Fibroblast of mammary gland (primary cell): ENCODE measurements around the gene NAV3.
A peak's percentile ranks its signal among the peaks of the same experiment; 100 is the strongest.

ENCODE experiments used
- DNase-seq: peaks from one replicate; pipeline ENCODE4 v3.0.0-alpha.2; 2010; ENCODE audit warnings: low read depth
- H3K4me3 ChIP-seq: 2 replicates; pipeline ENCODE4 v1.5.1; 2011; ENCODE audit warnings: low read depth, mild to moderate bottlenecking, low read length, moderate library complexity; ENCODE audit not compliant: control insufficient read depth
- CTCF ChIP-seq: conservative IDR thresholded peaks from 2 replicates; pipeline ENCODE4 v1.5.1; 2011; ENCODE audit warnings: low read depth, low read length, inconsistent platforms; ENCODE audit not compliant: control insufficient read depth, insufficient read depth

The NAV3 gene

GRCh38 chr12:77973579-77973978, 142.9 kb downstream of the NAV3 start:
- peak; percentile 27 for DNase-seq
- no peak for TF ChIP-seq CTCF
- H3K4me3 ChIP-seq = no peak overlapping the region

GRCh38 chr12:77974645-77975044, 144.0 kb downstream of the NAV3 start:
- H3K4me3 ChIP-seq = no peak overlapping the region
- TF ChIP-seq CTCF = no peak
- DNase-seq = no peak

GRCh38 chr12:77979597-77980250, 149.0 kb downstream of the NAV3 start:
- no peak overlapping the region for H3K4me3 ChIP-seq
- DNase-seq = peak; percentile 24
- no peak for TF ChIP-seq CTCF

GRCh38 chr12:77980782-77981181, 150.1 kb downstream of the NAV3 start:
- peak; percentile 44 for DNase-seq
- TF ChIP-seq CTCF = no peak
- no peak overlapping the region for H3K4me3 ChIP-seq

GRCh38 chr12:77983859-77984258, 153.2 kb downstream of the NAV3 start:
- H3K4me3 ChIP-seq = no peak overlapping the region
- no peak for TF ChIP-seq CTCF
- no peak for DNase-seq

- no peak for DNase-seq
- no peak overlapping the region for H3K4me3 ChIP-seq
- TF ChIP-seq CTCF = no peak
Measured at GRCh38 chr12:77992760-77993159, 162.1 kb downstream of the NAV3 start.

- no peak overlapping the region for H3K4me3 ChIP-seq
- no peak for DNase-seq
- no peak for TF ChIP-seq CTCF
Measured at GRCh38 chr12:77993658-77994057, 163.0 kb downstream of the NAV3 start.
